Fibroblast of the aortic adventitia (primary cell): ENCODE data around the gene NT5C. TPM values are rescaled to one million over a fixed set of nuclear protein-coding genes. Genes with fewer than 3 reads are reported as not detected.
"Not testable (repeated sequence)": the region's sequence is repeated elsewhere in the genome, so short reads cannot be mapped to it uniquely, and the experiment has no call there.

Experiments used
- DNase-seq: peaks from one replicate; pipeline ENCODE4 v3.0.0-alpha.2; 2010; ENCODE audit warnings: low read depth
- H3K4me3 ChIP-seq: 2 replicates; pipeline ENCODE4 v1.5.1; 2011; ENCODE audit warnings: low read depth, mild to moderate bottlenecking, control low read depth, low read length, moderate library complexity
- CTCF ChIP-seq: IDR thresholded peaks from 2 replicates; pipeline ENCODE4 v1.5.1; 2011; ENCODE audit warnings: mild to moderate bottlenecking, low read length, control low read depth, inconsistent platforms; ENCODE audit not compliant: insufficient read depth
- total RNA-seq: library from RNA; depleted of rRNA; stranded (reverse); fragments of >200 nt; gene quantifications from 2 replicates; pipeline ENCODE4 v1.2.3, GENCODE V29; 2012; ENCODE audit warnings: low replicate concordance

NT5C gene
- total RNA-seq, 1 donor = 39.8 TPM

GRCh38 chr17:75128694-75129505, 2.6 kb downstream of the NT5C start:
- no peak for TF ChIP-seq CTCF
- no peak for DNase-seq
- no peak overlapping the region for H3K4me3 ChIP-seq

GRCh38 chr17:75127936-75128335, 3.6 kb downstream of the NT5C start:
- not testable (repeated sequence) for DNase-seq, H3K4me3 ChIP-seq

GRCh38 chr17:75126954-75127353, 4.6 kb downstream of the NT5C start:
- TF ChIP-seq CTCF = no peak
- DNase-seq = no peak
- no peak overlapping the region for H3K4me3 ChIP-seq

GRCh38 chr17:75125984-75126383, 5.6 kb downstream of the NT5C start:
- TF ChIP-seq CTCF = no peak
- H3K4me3 ChIP-seq = no peak overlapping the region
- DNase-seq = no peak

DNA sequence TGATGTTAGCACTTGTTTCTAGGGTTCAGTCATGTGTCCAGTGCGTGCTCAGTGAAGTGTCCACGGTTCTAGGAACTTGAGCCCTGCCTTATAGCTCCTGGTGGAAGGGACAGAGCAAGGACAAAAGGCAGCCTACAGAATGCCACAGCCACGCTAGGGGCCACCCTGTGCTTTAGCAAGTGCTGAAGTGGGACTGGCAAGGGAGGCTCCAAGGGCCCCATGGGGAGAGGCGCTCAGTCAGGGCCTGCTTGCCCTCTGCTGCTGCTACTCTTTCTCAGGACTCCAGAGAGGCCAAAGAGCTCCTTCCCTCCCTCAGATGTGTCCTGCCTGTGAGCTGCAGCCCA, 6.8 kb downstream of the NT5C start:
- H3K4me3 ChIP-seq = no peak overlapping the region
- no peak for TF ChIP-seq CTCF
- DNase-seq = no peak

DNA sequence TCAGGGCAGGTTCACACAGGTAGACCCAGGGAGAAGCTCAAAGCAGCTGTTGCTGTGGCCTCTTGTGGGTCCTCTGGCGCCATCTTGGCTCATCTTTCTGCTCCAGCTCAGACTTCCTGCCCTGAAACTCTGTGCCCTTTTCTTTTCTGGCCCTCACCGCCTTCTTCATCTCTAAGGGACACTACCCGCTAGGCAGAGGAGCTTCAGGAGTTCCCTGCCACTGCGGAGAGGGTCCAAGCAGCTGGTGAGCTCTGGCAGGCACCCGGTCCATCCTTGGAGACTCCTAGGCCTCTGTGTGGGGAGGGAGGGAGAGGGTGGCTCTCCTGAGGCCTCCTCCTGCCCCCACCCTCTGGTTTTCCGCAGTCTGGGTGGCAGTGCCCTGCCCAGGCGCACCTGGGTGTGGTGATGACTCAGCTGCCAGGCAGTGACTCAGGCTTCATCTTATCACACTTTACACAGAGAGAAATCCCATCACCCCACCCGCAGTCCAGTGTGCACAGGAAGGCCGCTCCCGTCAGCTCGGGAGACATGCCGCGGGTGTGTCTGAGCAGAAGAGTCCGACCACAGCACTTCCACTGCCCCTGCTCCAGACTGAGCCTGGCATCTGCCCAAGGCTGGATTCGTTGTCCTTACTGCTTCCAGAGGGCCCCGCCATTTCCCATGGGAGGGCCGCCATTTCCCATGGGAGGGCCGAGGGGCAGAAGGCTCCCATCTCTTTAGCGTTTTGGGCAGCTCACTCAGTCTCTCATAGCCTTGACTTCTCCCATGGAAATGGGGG, 7.3 kb downstream of the NT5C start:
- TF ChIP-seq CTCF = no peak
- no peak overlapping the region for H3K4me3 ChIP-seq
- DNase-seq = peak; percentile 43

- H3K4me3 ChIP-seq = no peak overlapping the region
- DNase-seq = no peak
- no peak for TF ChIP-seq CTCF
Measured at GRCh38 chr17:75118307-75118706, 13.2 kb downstream of the NT5C start.
